Thoracic aorta (tissue), 2 donors: ENCODE data around the gene LTBP1. TPM values are rescaled to one million over a fixed set of nuclear protein-coding genes. Genes with fewer than 3 reads are reported as not detected.

ENCODE experiments used
- ATAC-seq: fragments of 150-250 bp; one replicate; pipeline ENCODE4 v1.8.0; 2017; ENCODE audit warnings: low read depth; ENCODE audit not compliant: insufficient number of reproducible peaks, low FRiP score
- DNase-seq: peaks from one replicate; pipeline ENCODE4 v3.0.0-alpha.2; 2020; ENCODE audit warnings: low spot score
- H3K27ac ChIP-seq, 2 donors: fragments of 200-600 bp; sonication (generic); 1 replicate in 1 of 2; 2 replicates in 1 of 2; pipeline ENCODE4 v1.5.1; 2016; ENCODE audit warnings: mild to moderate bottlenecking in 2 of 2, moderate library complexity in 2 of 2
- H3K27me3 ChIP-seq: fragments of 200-600 bp; sonication (generic); replicated peaks from 2 replicates; pipeline ENCODE4 v1.6.0; 2016; ENCODE audit warnings: mild to moderate bottlenecking; ENCODE audit not compliant: insufficient read depth
- H3K36me3 ChIP-seq: fragments of 200-600 bp; sonication (generic); one replicate; pipeline ENCODE4 v1.5.1; 2016
- H3K4me1 ChIP-seq, 2 donors: fragments of 200-600 bp; sonication (generic); 1 replicate in 1 of 2; 2 replicates in 1 of 2; pipeline versions ENCODE4 v1.5.1 to v1.6.0; 2016; ENCODE audit warnings: low read depth in 2 of 2, mild to moderate bottlenecking in 1 of 2; ENCODE audit not compliant: control insufficient read depth in 1 of 2
- H3K4me3 ChIP-seq: fragments of 200-600 bp; sonication (generic); 2 replicates; pipeline ENCODE4 v1.5.1; 2016; ENCODE audit warnings: mild to moderate bottlenecking
- H3K9me3 ChIP-seq: fragments of 200-600 bp; sonication (generic); 2 replicates; pipeline ENCODE4 v1.5.1; 2016
- total RNA-seq, 2 donors: library from RNA; depleted of rRNA; stranded (reverse); fragments of >200 nt; gene quantifications; one replicate each; pipeline versions ENCODE4 v1.1.0 to v1.2.3, GENCODE V29; 2016
- TF ChIP-seq, protein P1 (sequence below): fragments of 200-600 bp; sonication (generic); IDR thresholded peaks from one replicate; pipeline ENCODE4 v1.5.1; 2019; ENCODE audit warnings: antibody characterized with exemption

The LTBP1 gene
- total RNA-seq, 2 donors from 2014 or later: 584 to 786 TPM

GRCh38 chr2:33377048-33377447 is 430.3 kb downstream of the LTBP1 start:
- Histone ChIP-seq H3K27me3 (no peaks in the 10 kb centered on the region), H3K4me3 (no peak overlapping the region), H3K4me1 (peaks cover 11 to 51% of the 10 kb centered on the region in 2 donors), H3K36me3 (peaks cover 4% of the 10 kb centered on the region), H3K27ac (peak overlapping the region; percentile 44 to 78), H3K9me3 (no peaks in the 10 kb centered on the region)
- TF ChIP-seq, protein P1, sequence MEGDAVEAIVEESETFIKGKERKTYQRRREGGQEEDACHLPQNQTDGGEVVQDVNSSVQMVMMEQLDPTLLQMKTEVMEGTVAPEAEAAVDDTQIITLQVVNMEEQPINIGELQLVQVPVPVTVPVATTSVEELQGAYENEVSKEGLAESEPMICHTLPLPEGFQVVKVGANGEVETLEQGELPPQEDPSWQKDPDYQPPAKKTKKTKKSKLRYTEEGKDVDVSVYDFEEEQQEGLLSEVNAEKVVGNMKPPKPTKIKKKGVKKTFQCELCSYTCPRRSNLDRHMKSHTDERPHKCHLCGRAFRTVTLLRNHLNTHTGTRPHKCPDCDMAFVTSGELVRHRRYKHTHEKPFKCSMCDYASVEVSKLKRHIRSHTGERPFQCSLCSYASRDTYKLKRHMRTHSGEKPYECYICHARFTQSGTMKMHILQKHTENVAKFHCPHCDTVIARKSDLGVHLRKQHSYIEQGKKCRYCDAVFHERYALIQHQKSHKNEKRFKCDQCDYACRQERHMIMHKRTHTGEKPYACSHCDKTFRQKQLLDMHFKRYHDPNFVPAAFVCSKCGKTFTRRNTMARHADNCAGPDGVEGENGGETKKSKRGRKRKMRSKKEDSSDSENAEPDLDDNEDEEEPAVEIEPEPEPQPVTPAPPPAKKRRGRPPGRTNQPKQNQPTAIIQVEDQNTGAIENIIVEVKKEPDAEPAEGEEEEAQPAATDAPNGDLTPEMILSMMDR: no peak
- DNase-seq: no peak
- no peak for ATAC-seq

- no peaks in the 10 kb centered on the region for H3K27me3 ChIP-seq
- peaks cover 13% of the 10 kb centered on the region for H3K36me3 ChIP-seq
- ATAC-seq (no peak), DNase-seq (no peak)
- peaks cover 11 to 59% of the 10 kb centered on the region in 2 donors for H3K4me1 ChIP-seq
- H3K4me3 ChIP-seq: no peak overlapping the region
- H3K9me3 ChIP-seq: no peaks in the 10 kb centered on the region
- peak overlapping the region; percentile 62 to 78 for H3K27ac ChIP-seq
- TF ChIP-seq, protein P1: no peak
Observed at GRCh38 chr2:33378556-33379210, 431.9 kb downstream of the LTBP1 start.

- Histone ChIP-seq H3K4me3 (no peak overlapping the region), H3K27me3 (no peaks in the 10 kb centered on the region), H3K4me1 (peaks cover 18 to 59% of the 10 kb centered on the region in 2 donors), H3K27ac (peak overlapping the region in 1 of 2 donors; percentile 78), H3K9me3 (no peaks in the 10 kb centered on the region), H3K36me3 (peaks cover 11% of the 10 kb centered on the region)
- TF ChIP-seq, protein P1: peak; percentile 51
- DNase-seq: no peak
- ATAC-seq: no peak
Observed at GRCh38 chr2:33380001-33380609, 433.4 kb downstream of the LTBP1 start.

GRCh38 chr2:33380719-33381118 is 434.0 kb downstream of the LTBP1 start:
- Histone ChIP-seq H3K27ac (no peak overlapping the region), H3K9me3 (no peaks in the 10 kb centered on the region), H3K4me3 (no peak overlapping the region), H3K4me1 (peaks cover 18 to 58% of the 10 kb centered on the region in 2 donors), H3K27me3 (no peaks in the 10 kb centered on the region), H3K36me3 (peaks cover 9% of the 10 kb centered on the region)
- no peak for DNase-seq
- no peak for ATAC-seq
- TF ChIP-seq, protein P1: no peak

GRCh38 chr2:33381301-33381858 is 434.6 kb downstream of the LTBP1 start:
- Histone ChIP-seq H3K4me3 (no peak overlapping the region), H3K27ac (no peak overlapping the region), H3K9me3 (no peaks in the 10 kb centered on the region), H3K36me3 (peaks cover 9% of the 10 kb centered on the region), H3K4me1 (peaks cover 18 to 61% of the 10 kb centered on the region in 2 donors), H3K27me3 (no peaks in the 10 kb centered on the region)
- DNase-seq (no peak), ATAC-seq (no peak)
- TF ChIP-seq, protein P1: no peak
